ENCODE data around the gene AKT1S1.

Gene AKT1S1

GRCh38 chr19:49857061-49857837 is 19.9 kb downstream of the AKT1S1 start:
- no peak overlapping the region for H3K4me3 ChIP-seq (ENCODE audit: control insufficient read depth, low read depth, low read length)
- TF ChIP-seq CTCF (conservative IDR thresholded peaks at IDR 0.05; ENCODE audit: control insufficient read depth, insufficient read depth, low read depth, low read length): no peak
- no peak for DNase-seq (ENCODE audit: low read depth)

- TF ChIP-seq CTCF (conservative IDR thresholded peaks at IDR 0.05; ENCODE audit: control insufficient read depth, insufficient read depth, low read depth, low read length): no peak
- H3K4me3 ChIP-seq (ENCODE audit: control insufficient read depth, low read depth, low read length): no peak overlapping the region
- no peak for DNase-seq (ENCODE audit: low read depth)
Measured at GRCh38 chr19:49856574-49857021, 20.6 kb downstream of the AKT1S1 start.

DNA sequence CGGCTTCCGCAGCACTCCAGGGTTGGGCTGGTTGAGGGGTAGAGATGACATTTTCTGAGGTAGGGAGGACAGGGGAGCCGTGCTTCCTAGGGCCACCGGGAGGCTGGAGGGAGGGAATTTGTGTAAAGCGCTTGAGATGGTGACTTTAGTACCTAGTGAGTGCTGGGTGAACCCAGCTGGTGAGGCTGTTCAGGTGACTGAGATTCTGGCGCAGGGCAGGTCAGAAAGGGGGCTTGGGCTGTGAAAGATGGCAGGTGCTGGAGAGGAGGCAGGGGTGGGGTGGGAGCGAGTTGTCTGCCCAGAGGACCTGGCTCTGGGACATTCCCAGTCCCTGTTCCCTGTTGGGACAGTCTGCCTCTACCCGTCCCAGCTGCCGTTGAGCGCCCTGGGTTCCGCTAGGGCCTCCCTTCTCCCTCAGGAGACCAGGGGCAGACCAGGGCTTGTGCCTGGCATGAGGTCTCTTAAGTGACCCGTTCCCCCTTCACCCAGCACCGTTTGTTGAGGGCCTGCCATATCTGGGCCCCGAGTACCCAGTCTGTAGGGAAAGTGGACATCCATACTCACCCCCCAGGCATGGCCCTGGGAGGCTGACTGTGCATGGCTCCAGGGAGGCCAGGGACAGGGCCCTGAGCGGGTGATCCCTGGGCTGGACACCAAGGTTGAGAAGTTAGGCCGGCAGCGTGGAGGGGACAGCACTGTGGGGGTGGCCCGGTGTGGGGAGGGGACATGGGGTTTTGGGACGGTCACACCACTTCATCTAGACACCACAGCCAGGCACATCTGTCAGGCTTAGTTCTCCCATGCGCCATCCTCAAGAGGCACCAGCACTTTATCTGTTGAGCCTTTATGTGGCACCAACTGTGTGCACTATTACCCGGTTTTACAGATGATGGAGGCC is 21.2 kb downstream of the AKT1S1 start:
- no peak for TF ChIP-seq CTCF (conservative IDR thresholded peaks at IDR 0.05; ENCODE audit: control insufficient read depth, insufficient read depth, low read depth, low read length)

DNA sequence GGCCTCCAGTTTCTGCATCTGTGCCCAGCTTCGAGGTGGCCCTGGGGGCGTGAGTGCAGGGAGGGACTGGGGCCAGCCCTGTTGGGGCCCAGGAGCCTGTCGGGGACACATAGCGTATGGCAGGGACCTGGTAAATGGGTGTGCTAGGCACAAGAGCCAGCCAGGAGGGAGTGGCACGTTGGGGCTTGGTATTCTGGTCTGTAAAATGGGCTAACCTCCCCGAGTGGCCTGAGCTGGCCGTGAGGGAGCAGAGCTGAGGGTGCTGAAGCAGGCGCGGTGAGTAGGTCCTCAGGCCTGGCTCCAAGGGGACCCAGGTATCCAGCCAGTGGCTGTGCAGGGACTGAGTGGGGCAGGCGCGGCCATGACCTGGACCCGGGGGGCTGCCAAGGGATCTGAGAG is 21.9 kb downstream of the AKT1S1 start:
- no peak for TF ChIP-seq CTCF (conservative IDR thresholded peaks at IDR 0.05; ENCODE audit: control insufficient read depth, insufficient read depth, low read depth, low read length)
- DNase-seq (ENCODE audit: low read depth): no peak
- H3K4me3 ChIP-seq (ENCODE audit: control insufficient read depth, low read depth, low read length): no peak overlapping the region

More for the DNA sequence above, 21.2 kb downstream of the AKT1S1 start:
- DNase-seq (ENCODE audit: low read depth): no peak
- no peak overlapping the region for H3K4me3 ChIP-seq (ENCODE audit: control insufficient read depth, low read depth, low read length)

GRCh38 chr19:49854378-49855263 is 22.5 kb downstream of the AKT1S1 start:
- no peak overlapping the region for H3K4me3 ChIP-seq (ENCODE audit: control insufficient read depth, low read depth, low read length)
- DNase-seq (ENCODE audit: low read depth): no peak

More at GRCh38 chr19:49854378-49855263, 22.5 kb downstream of the AKT1S1 start:
- no peak for TF ChIP-seq CTCF (conservative IDR thresholded peaks at IDR 0.05; ENCODE audit: control insufficient read depth, insufficient read depth, low read depth, low read length)

Data from fibroblast of mammary gland (primary cell).